ENCODE measurements around the gene CAMK2D.

Gene CAMK2D

DNA sequence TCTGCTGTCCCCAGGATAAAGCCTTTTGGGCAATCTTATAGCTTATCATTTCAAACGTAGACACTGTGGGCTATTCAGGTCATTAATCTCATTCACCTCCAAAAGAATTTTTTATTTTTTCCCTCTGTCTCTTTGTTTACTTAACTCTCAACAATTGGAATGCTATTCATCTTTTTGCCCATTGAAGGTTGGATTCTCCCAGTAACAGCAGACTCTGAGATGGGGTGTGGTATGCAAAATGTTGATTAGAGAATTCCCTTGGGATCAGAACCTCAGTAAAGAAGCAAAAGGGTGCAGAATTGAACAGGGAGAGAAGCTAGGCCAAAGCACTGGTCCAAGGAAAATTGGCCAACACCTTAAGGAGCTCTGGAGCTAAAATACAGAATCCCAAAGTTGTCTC is 60.4 kb downstream of the CAMK2D start:
- no peak overlapping the region for H3K27ac ChIP-seq
- TF ChIP-seq CTCF (conservative IDR thresholded peaks at IDR 0.05), result no peak
- no peak for TF ChIP-seq ZFX (IDR thresholded peaks at IDR 0.05)

- no peak overlapping the region for H3K27ac ChIP-seq
- TF ChIP-seq CTCF (conservative IDR thresholded peaks at IDR 0.05) (no peak), ZFX (IDR thresholded peaks at IDR 0.05) (no peak)
Observed at GRCh38 chr4:113700602-113701150, 60.9 kb downstream of the CAMK2D start.

DNA sequence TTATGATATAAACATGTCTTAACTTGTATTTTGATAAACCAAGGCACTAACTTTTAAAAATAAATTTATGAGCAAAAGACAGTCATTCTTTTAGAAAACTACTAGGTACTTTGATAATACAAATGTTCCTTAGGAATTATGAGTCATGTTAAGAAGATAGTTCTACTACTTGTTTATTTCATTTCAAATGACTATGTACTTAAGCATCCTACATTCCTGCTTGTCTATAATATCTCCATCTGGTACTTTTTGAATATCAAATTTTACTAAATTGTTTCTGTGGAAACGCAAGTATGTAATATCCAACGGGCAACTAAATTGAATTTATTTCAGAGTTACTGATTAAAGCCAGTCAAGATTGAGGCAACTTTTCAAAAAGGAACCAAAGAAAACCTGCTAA is 61.8 kb downstream of the CAMK2D start:
- H3K27ac ChIP-seq, result no peak overlapping the region
- TF ChIP-seq ZFX (IDR thresholded peaks at IDR 0.05) (no peak), CTCF (conservative IDR thresholded peaks at IDR 0.05) (no peak)

- no peak overlapping the region for H3K27ac ChIP-seq
- TF ChIP-seq CTCF (conservative IDR thresholded peaks at IDR 0.05) (no peak), ZFX (IDR thresholded peaks at IDR 0.05) (no peak)
Observed at GRCh38 chr4:113697429-113697828, 64.1 kb downstream of the CAMK2D start.

GRCh38 chr4:113695328-113696169 is 66.0 kb downstream of the CAMK2D start:
- TF ChIP-seq CTCF (conservative IDR thresholded peaks at IDR 0.05) (no peak), ZFX (IDR thresholded peaks at IDR 0.05) (no peak)
- no peak overlapping the region for H3K27ac ChIP-seq

DNA sequence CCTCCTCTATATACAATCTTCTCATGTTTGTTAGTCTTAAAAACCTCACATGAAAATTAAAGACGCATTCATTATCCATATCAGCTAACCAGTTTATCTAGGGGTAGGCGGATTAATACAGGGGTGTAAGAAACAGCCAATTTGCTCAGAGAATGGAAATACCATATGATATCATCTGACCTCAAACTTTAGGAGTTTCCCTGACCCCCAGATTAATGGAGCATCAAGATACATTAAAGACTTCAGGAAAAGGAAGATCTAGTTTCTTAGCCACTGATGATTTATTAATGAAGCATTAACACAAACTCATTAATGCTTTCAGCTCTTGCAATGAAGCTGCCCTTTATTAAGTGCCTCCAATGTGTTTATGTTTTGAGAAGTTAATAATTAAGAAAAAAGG is 67.5 kb downstream of the CAMK2D start:
- no peak overlapping the region for H3K27ac ChIP-seq

More for the DNA sequence above, 67.5 kb downstream of the CAMK2D start:
- TF ChIP-seq CTCF (conservative IDR thresholded peaks at IDR 0.05) (no peak), ZFX (IDR thresholded peaks at IDR 0.05) (no peak)

Measured in C4-2B (cell line).